C4-2B (cell line): Measurements from ENCODE around the gene MEAK7.

Source experiments
- ZFX ChIP-seq: fragments of 450-650 bp; IDR thresholded peaks from 2 replicates; pipeline ENCODE4 v1.6.1; 2017
- TF ChIP-seq, protein P1 (sequence below): fragments of 450-650 bp; conservative IDR thresholded peaks from 2 replicates; pipeline ENCODE4 v1.5.1; 2017; ENCODE audit warnings: mild to moderate bottlenecking

DNA sequence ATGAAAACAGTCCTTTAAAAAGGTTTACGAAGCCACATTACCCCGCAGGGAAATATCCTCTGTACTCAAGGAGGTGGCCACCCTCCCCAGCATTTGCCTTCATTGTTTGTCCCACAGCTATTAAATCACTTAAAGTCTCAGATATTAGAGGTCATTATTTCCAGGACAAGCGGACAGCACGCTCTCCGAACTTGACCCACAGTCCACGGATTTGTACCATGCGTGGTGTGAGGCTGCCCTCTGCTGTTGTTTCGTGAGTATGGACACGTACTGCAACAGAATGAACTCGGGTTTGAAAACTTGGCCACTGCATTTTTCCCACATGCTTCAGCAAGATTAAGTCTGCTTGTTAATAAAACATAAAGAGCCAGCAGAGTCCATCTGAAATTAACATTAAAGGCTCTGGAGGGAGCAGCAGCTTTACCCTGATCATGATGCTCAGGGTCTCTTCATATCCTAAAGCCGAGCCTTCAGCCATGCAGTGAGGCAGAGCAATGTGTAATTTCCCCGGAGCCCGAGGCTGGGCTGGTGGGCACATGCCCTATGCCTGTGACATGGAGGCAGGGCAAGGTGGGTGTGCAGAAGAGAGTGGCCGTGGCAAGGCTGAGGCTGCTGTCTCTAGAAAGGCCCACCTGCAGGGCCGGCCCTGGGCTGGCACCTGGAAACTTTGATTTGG, 19.7 kb downstream of the MEAK7 start:
- TF ChIP-seq, protein P1, sequence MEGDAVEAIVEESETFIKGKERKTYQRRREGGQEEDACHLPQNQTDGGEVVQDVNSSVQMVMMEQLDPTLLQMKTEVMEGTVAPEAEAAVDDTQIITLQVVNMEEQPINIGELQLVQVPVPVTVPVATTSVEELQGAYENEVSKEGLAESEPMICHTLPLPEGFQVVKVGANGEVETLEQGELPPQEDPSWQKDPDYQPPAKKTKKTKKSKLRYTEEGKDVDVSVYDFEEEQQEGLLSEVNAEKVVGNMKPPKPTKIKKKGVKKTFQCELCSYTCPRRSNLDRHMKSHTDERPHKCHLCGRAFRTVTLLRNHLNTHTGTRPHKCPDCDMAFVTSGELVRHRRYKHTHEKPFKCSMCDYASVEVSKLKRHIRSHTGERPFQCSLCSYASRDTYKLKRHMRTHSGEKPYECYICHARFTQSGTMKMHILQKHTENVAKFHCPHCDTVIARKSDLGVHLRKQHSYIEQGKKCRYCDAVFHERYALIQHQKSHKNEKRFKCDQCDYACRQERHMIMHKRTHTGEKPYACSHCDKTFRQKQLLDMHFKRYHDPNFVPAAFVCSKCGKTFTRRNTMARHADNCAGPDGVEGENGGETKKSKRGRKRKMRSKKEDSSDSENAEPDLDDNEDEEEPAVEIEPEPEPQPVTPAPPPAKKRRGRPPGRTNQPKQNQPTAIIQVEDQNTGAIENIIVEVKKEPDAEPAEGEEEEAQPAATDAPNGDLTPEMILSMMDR: peak; percentile 89
- no peak for TF ChIP-seq ZFX
